ENCODE results near the gene PLA2G4E.

The PLA2G4E gene

GRCh38 chr15:41977757-41978383 lies 43.0 kb downstream of the PLA2G4E start:
- no peak for DNase-seq (ENCODE audit: low read depth)

GRCh38 chr15:41975669-41976068 lies 45.2 kb downstream of the PLA2G4E start:
- DNase-seq (ENCODE audit: low read depth), result no peak

- DNase-seq (ENCODE audit: low read depth), result no peak
These were observed 46.8 kb downstream of the PLA2G4E start for GRCh38 chr15:41974041-41974440.

GRCh38 chr15:41972253-41973242 lies 48.3 kb downstream of the PLA2G4E start, which contains the start of gene EHD4:
TSS of gene EHD4 (minus strand) at chr15:41972557. CDS start at chr15:41972494, 63 bp downstream.
- DNase-seq (ENCODE audit: low read depth), result peak; percentile 97

GRCh38 chr15:41971895-41972252 lies 49.0 kb downstream of the PLA2G4E start:
- DNase-seq (ENCODE audit: low read depth), result no peak

GRCh38 chr15:41971089-41971894 lies 49.5 kb downstream of the PLA2G4E start:
- no peak for DNase-seq (ENCODE audit: low read depth)

GRCh38 chr15:41970456-41970855 lies 50.4 kb downstream of the PLA2G4E start:
- DNase-seq (ENCODE audit: low read depth), result no peak

GRCh38 chr15:41969851-41970431 lies 50.9 kb downstream of the PLA2G4E start:
- no peak for DNase-seq (ENCODE audit: low read depth)

GRCh38 chr15:41968701-41969100 lies 52.1 kb downstream of the PLA2G4E start:
- DNase-seq (ENCODE audit: low read depth), result no peak

GRCh38 chr15:41967506-41968206 lies 53.2 kb downstream of the PLA2G4E start:
- no peak for DNase-seq (ENCODE audit: low read depth)

- no peak for DNase-seq (ENCODE audit: low read depth)
These were observed 53.8 kb downstream of the PLA2G4E start for GRCh38 chr15:41966920-41967465.

- DNase-seq (ENCODE audit: low read depth), result no peak
These were observed 54.4 kb downstream of the PLA2G4E start for GRCh38 chr15:41966414-41966812.

- DNase-seq (ENCODE audit: low read depth), result no peak
These were observed 55.1 kb downstream of the PLA2G4E start for GRCh38 chr15:41965441-41966413.

GRCh38 chr15:41961595-41962202 lies 59.1 kb downstream of the PLA2G4E start:
- no peak for DNase-seq (ENCODE audit: low read depth)

- DNase-seq (ENCODE audit: low read depth), result no peak
These were observed 59.8 kb downstream of the PLA2G4E start for GRCh38 chr15:41961001-41961518.

GRCh38 chr15:41958002-41958420 lies 62.8 kb downstream of the PLA2G4E start:
- DNase-seq (ENCODE audit: low read depth), result no peak

GRCh38 chr15:41957021-41957897 lies 63.6 kb downstream of the PLA2G4E start:
- DNase-seq (ENCODE audit: low read depth), result no peak
